Uterus (tissue), 2 donors: Measurements from ENCODE around the gene TGM2.

Source experiments
- POLR2A ChIP-seq, 2 donors: fragments of 450-650 bp; IDR thresholded peaks; one replicate each; pipeline ENCODE4 v1.6.1; 2016; ENCODE audit warnings: antibody characterized with exemption in 2 of 2, mild to moderate bottlenecking in 1 of 2, moderate library complexity in 1 of 2
- TF ChIP-seq, protein P1 (sequence below), 4 experiments: fragments of 200-600 bp in 2 of 4; fragments of 450-650 bp in 2 of 4; sonication (generic) in 2 of 4; IDR thresholded peaks; one replicate each; pipeline ENCODE4 v1.5.1; 2016 to 2019; ENCODE audit warnings: antibody characterized with exemption in 4 of 4, mild to moderate bottlenecking in 2 of 4, moderate library complexity in 1 of 4

DNA sequence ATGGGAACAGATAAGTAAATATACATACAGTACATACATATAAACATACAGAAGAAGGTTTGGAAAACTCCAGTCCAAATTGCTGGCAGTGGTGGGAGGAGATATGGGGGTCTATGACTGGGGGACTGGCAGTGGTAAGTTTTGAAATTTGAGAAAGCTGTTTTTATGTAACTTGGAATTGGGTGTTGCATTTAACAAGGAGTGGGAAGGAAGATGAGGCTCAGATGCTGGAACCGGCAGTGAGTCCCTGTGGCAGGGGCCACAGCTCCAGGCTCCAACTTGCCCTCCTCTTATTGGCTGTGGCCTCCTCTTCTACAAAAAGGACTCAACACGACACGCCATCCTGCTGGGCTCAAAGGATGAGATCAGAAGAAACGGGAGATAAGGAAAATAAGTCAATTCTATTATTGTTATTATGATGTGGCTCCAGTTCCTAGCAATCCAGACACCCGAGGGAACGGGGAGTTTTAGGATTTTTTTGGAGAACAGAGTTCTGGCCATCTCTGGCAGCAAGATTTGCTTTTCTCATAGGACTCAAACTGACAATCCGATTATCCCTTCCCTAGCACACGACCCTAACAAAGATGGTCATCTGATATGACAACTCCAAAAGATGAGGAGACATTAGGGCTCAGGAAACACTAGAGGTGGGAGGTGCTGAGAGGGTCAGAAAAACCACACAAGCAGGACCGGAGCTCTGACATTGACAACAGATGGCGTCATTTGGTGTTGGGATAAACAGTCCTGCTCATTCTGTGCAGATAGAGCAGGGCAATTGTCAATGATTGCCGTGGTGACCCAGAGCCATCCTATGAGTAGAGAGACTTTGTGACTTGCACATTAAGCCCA lies 6.0 kb upstream of the TGM2 start:
- TF ChIP-seq, protein P1, sequence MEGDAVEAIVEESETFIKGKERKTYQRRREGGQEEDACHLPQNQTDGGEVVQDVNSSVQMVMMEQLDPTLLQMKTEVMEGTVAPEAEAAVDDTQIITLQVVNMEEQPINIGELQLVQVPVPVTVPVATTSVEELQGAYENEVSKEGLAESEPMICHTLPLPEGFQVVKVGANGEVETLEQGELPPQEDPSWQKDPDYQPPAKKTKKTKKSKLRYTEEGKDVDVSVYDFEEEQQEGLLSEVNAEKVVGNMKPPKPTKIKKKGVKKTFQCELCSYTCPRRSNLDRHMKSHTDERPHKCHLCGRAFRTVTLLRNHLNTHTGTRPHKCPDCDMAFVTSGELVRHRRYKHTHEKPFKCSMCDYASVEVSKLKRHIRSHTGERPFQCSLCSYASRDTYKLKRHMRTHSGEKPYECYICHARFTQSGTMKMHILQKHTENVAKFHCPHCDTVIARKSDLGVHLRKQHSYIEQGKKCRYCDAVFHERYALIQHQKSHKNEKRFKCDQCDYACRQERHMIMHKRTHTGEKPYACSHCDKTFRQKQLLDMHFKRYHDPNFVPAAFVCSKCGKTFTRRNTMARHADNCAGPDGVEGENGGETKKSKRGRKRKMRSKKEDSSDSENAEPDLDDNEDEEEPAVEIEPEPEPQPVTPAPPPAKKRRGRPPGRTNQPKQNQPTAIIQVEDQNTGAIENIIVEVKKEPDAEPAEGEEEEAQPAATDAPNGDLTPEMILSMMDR (IDR thresholded peaks at IDR 0.05), result no peak
- TF ChIP-seq POLR2A (IDR thresholded peaks at IDR 0.05), result no peak
